HG03196 (cell line): Measurements from ENCODE around the gene C19orf67.

Experiments used
- ATAC-seq: cut with Tn5 transposase; IDR thresholded peaks from one replicate; pipeline ENCODE4 v1.9.1; 2021; ENCODE audit not compliant: unreplicated experiment

The C19orf67 gene

GRCh38 chr19:14110650-14111049 lies 25.1 kb upstream of the C19orf67 start:
- no peak for ATAC-seq

- ATAC-seq: no peak
Observed at GRCh38 chr19:14107581-14108461, 22.2 kb upstream of the C19orf67 start.

- ATAC-seq: no peak
Observed at GRCh38 chr19:14106840-14107239, 21.3 kb upstream of the C19orf67 start.

- ATAC-seq: no peak
Observed at GRCh38 chr19:14105680-14106079, 20.1 kb upstream of the C19orf67 start.

- ATAC-seq: no peak
Observed at GRCh38 chr19:14103310-14103709, 17.7 kb upstream of the C19orf67 start.

- ATAC-seq: no peak
Observed at GRCh38 chr19:14102756-14103155, 17.2 kb upstream of the C19orf67 start.

GRCh38 chr19:14102102-14102696 lies 16.6 kb upstream of the C19orf67 start:
- ATAC-seq: no peak

GRCh38 chr19:14101003-14101545 lies 15.5 kb upstream of the C19orf67 start:
- ATAC-seq: no peak

GRCh38 chr19:14097532-14098151 lies 12.1 kb upstream of the C19orf67 start:
- no peak for ATAC-seq

- no peak for ATAC-seq
Observed at GRCh38 chr19:14096272-14096992, 10.8 kb upstream of the C19orf67 start.

GRCh38 chr19:14094854-14095253 lies 9.3 kb upstream of the C19orf67 start:
- no peak for ATAC-seq

- ATAC-seq: no peak
Observed at GRCh38 chr19:14093117-14093823, 7.7 kb upstream of the C19orf67 start.

GRCh38 chr19:14091813-14092462 lies 6.4 kb upstream of the C19orf67 start:
- peak; percentile 17 for ATAC-seq

GRCh38 chr19:14091081-14091812 lies 5.7 kb upstream of the C19orf67 start:
- ATAC-seq: peak; percentile 56

- ATAC-seq: peak; percentile 30
Observed at GRCh38 chr19:14090509-14091080, 5.0 kb upstream of the C19orf67 start, which contains the start of gene SAMD1. TSS of gene SAMD1 (minus strand) at chr19:14090751.

- ATAC-seq: no peak
Observed at GRCh38 chr19:14089662-14090508, 4.3 kb upstream of the C19orf67 start.

GRCh38 chr19:14089412-14089661 lies 3.8 kb upstream of the C19orf67 start:
- ATAC-seq: no peak
